ENCODE measurements around the gene GPR155. TPM values are rescaled to one million over a fixed set of nuclear protein-coding genes. Genes with fewer than 3 reads are reported as not detected.

The GPR155 gene
- polyA plus RNA-seq, 1 donor (not counting 4 experiments of a cell fraction or from before 2014, with no cell fraction given) = 15.7 TPM

GRCh38 chr2:174445248-174445647, 41.6 kb downstream of the GPR155 start:
- Histone ChIP-seq H2AFZ (ENCODE audit: control insufficient read depth, low read length) (no peak overlapping the region), H3K4me3 (ENCODE audit: control insufficient read depth in 2 of 3, extremely low read depth in 1 of 3, insufficient read depth in 2 of 3, low read depth in 1 of 3, low read length in 3 of 3) (no peak overlapping the region), H3K27me3 (ENCODE audit: control insufficient read depth, extremely low read depth, insufficient read depth, low read length) (no peaks in the 10 kb centered on the region), H4K20me1 (ENCODE audit: control insufficient read depth, extremely low read depth, insufficient read depth, low read length) (no peaks in the 10 kb centered on the region), H3K9me1 (ENCODE audit: control insufficient read depth, extremely low read depth, insufficient read depth, low read length) (no peaks in the 10 kb centered on the region), H3K4me2 (ENCODE audit: control insufficient read depth, extremely low read depth, insufficient read depth, low read depth, low read length) (no peak overlapping the region), H3K9ac (ENCODE audit: control insufficient read depth, extremely low read depth, insufficient read depth, low read length) (no peak overlapping the region), H3K27ac (ENCODE audit: control insufficient read depth, insufficient read depth, low read length) (no peak overlapping the region), H3K9me3 (ENCODE audit: control insufficient read depth, low read depth, low read length) (no peaks in the 10 kb centered on the region), H3K79me2 (ENCODE audit: control insufficient read depth, insufficient read depth, low read length) (no peaks in the 10 kb centered on the region), H3K4me1 (ENCODE audit: control insufficient read depth, extremely low read depth, insufficient read depth, low read length) (peaks cover 10% of the 10 kb centered on the region), H3K36me3 (ENCODE audit: control insufficient read depth in 2 of 2, extremely low read depth in 1 of 2, insufficient read depth in 2 of 2, low read length in 2 of 2) (no peaks in the 10 kb centered on the region)
- FAIRE-seq = no peak
- dilution Hi-C loops (cut with MboI; ENCODE audit: extremely low pct_ligation_motif_present, low sequenced_read_pairs) = no loop called here
- DNase-seq (ENCODE audit: low read depth, low spot score) = no peak
- no peak for TF ChIP-seq EZH2 (IDR thresholded peaks at IDR 0.05; ENCODE audit: low read length)
- TF ChIP-seq, protein P1, sequence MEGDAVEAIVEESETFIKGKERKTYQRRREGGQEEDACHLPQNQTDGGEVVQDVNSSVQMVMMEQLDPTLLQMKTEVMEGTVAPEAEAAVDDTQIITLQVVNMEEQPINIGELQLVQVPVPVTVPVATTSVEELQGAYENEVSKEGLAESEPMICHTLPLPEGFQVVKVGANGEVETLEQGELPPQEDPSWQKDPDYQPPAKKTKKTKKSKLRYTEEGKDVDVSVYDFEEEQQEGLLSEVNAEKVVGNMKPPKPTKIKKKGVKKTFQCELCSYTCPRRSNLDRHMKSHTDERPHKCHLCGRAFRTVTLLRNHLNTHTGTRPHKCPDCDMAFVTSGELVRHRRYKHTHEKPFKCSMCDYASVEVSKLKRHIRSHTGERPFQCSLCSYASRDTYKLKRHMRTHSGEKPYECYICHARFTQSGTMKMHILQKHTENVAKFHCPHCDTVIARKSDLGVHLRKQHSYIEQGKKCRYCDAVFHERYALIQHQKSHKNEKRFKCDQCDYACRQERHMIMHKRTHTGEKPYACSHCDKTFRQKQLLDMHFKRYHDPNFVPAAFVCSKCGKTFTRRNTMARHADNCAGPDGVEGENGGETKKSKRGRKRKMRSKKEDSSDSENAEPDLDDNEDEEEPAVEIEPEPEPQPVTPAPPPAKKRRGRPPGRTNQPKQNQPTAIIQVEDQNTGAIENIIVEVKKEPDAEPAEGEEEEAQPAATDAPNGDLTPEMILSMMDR (optimal IDR thresholded peaks at IDR 0.05 in 1 of 3, IDR thresholded peaks at IDR 0.05 in 1 of 3, conservative IDR thresholded peaks at IDR 0.05 in 1 of 3; ENCODE audit: extremely low read depth in 1 of 3, insufficient read depth in 2 of 3, low read length in 3 of 3) = no peak

- Histone ChIP-seq H3K9me1 (ENCODE audit: control insufficient read depth, extremely low read depth, insufficient read depth, low read length) (no peaks in the 10 kb centered on the region), H3K4me2 (ENCODE audit: control insufficient read depth, extremely low read depth, insufficient read depth, low read depth, low read length) (no peak overlapping the region), H3K9ac (ENCODE audit: control insufficient read depth, extremely low read depth, insufficient read depth, low read length) (no peak overlapping the region), H3K36me3 (ENCODE audit: control insufficient read depth in 2 of 2, extremely low read depth in 1 of 2, insufficient read depth in 2 of 2, low read length in 2 of 2) (no peaks in the 10 kb centered on the region), H3K27ac (ENCODE audit: control insufficient read depth, insufficient read depth, low read length) (no peak overlapping the region), H3K4me1 (ENCODE audit: control insufficient read depth, extremely low read depth, insufficient read depth, low read length) (peaks cover 10% of the 10 kb centered on the region), H3K4me3 (ENCODE audit: control insufficient read depth in 2 of 3, extremely low read depth in 1 of 3, insufficient read depth in 2 of 3, low read depth in 1 of 3, low read length in 3 of 3) (no peak overlapping the region), H2AFZ (ENCODE audit: control insufficient read depth, low read length) (no peak overlapping the region), H3K79me2 (ENCODE audit: control insufficient read depth, insufficient read depth, low read length) (no peaks in the 10 kb centered on the region), H4K20me1 (ENCODE audit: control insufficient read depth, extremely low read depth, insufficient read depth, low read length) (no peaks in the 10 kb centered on the region), H3K9me3 (ENCODE audit: control insufficient read depth, low read depth, low read length) (no peaks in the 10 kb centered on the region), H3K27me3 (ENCODE audit: control insufficient read depth, extremely low read depth, insufficient read depth, low read length) (no peaks in the 10 kb centered on the region)
- dilution Hi-C loops (cut with MboI; ENCODE audit: extremely low pct_ligation_motif_present, low sequenced_read_pairs) = no loop called here
- FAIRE-seq = no peak
- DNase-seq (ENCODE audit: low read depth, low spot score) = no peak
- TF ChIP-seq, protein P1 (optimal IDR thresholded peaks at IDR 0.05 in 1 of 3, IDR thresholded peaks at IDR 0.05 in 1 of 3, conservative IDR thresholded peaks at IDR 0.05 in 1 of 3; ENCODE audit: extremely low read depth in 1 of 3, insufficient read depth in 2 of 3, low read length in 3 of 3) = no peak
- no peak for TF ChIP-seq EZH2 (IDR thresholded peaks at IDR 0.05; ENCODE audit: low read length)
These were observed 42.1 kb downstream of the GPR155 start for GRCh38 chr2:174444761-174445160.

All from keratinocyte (primary cell).